ENCODE measurements around the gene LRRC32. TPM values are rescaled to one million over a fixed set of nuclear protein-coding genes. Genes with fewer than 3 reads are reported as not detected.

Gene LRRC32
- total RNA-seq, 4 donors from 2014 or later, result 14.5 to 35.5 (median 23.4) TPM

DNA sequence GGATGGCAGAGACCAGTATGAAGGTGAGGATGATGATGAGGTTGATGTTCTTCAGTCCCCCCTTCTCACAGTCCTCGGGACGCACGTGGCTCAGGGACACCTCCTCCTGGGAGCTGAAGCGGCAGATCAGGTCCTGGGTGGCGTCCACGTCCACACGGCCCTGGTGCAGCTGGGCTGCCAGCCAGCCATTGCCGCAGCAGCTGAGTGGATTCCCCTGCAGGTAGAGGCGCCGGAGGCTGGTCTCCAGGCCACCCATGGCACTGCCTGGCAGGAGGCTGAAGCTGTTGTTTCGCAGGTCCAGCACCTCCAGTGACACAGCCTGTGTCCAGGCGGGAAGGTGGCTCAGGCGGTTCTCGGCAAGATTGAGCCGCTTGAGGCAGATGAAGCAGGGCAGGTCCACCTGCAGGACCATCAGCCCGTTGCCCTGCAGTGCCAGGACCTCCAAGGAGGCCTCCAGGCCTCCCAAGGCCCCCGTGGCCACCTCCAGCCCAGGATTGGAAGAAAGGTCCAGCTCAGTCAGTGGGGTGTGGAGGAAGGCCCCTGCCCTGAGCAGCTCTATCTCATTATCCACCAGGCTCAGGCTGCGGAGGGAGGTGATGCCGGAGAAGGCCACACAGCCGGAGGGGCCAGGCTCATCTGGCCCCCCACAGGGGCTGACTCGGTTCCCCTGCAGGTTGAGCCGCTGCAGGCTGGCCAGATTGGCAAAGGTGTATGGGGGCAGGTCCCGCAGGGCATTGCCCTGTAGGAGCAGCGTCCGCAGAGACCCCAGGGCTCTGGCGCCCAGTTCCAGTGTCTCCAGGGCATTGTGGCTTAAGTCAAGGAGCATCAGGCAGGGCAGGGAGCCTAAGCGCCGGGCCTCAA, 10.6 kb downstream of the LRRC32 start:
- Histone ChIP-seq H3K27ac (peak overlapping the region in 2 of 4 donors; percentile 27 to 64), H3K4me3 (no peak overlapping the region), H3K36me3 (peaks cover 0 to 5% of the 10 kb centered on the region in 2 donors), H3K27me3 (no peaks in the 10 kb centered on the region), H3K4me1 (no peaks in the 10 kb centered on the region), H3K9me3 (no peaks in the 10 kb centered on the region)
- intact Hi-C loops (cut with DNase I; ENCODE audit: low total_unique reads) (no loop called here), in situ Hi-C loops (cut with MboI; ENCODE audit: low sequenced_read_pairs in 4 of 4) (no loop called here)
- TF ChIP-seq, protein P1, sequence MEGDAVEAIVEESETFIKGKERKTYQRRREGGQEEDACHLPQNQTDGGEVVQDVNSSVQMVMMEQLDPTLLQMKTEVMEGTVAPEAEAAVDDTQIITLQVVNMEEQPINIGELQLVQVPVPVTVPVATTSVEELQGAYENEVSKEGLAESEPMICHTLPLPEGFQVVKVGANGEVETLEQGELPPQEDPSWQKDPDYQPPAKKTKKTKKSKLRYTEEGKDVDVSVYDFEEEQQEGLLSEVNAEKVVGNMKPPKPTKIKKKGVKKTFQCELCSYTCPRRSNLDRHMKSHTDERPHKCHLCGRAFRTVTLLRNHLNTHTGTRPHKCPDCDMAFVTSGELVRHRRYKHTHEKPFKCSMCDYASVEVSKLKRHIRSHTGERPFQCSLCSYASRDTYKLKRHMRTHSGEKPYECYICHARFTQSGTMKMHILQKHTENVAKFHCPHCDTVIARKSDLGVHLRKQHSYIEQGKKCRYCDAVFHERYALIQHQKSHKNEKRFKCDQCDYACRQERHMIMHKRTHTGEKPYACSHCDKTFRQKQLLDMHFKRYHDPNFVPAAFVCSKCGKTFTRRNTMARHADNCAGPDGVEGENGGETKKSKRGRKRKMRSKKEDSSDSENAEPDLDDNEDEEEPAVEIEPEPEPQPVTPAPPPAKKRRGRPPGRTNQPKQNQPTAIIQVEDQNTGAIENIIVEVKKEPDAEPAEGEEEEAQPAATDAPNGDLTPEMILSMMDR (IDR thresholded peaks at IDR 0.05 in 4 of 5, conservative IDR thresholded peaks at IDR 0.05 in 1 of 5), result no peak
- no peak for TF ChIP-seq POLR2A (IDR thresholded peaks at IDR 0.05)
- DNase-seq (peak in 1 of 2 donors; percentile 7), ATAC-seq (no peak)

DNA sequence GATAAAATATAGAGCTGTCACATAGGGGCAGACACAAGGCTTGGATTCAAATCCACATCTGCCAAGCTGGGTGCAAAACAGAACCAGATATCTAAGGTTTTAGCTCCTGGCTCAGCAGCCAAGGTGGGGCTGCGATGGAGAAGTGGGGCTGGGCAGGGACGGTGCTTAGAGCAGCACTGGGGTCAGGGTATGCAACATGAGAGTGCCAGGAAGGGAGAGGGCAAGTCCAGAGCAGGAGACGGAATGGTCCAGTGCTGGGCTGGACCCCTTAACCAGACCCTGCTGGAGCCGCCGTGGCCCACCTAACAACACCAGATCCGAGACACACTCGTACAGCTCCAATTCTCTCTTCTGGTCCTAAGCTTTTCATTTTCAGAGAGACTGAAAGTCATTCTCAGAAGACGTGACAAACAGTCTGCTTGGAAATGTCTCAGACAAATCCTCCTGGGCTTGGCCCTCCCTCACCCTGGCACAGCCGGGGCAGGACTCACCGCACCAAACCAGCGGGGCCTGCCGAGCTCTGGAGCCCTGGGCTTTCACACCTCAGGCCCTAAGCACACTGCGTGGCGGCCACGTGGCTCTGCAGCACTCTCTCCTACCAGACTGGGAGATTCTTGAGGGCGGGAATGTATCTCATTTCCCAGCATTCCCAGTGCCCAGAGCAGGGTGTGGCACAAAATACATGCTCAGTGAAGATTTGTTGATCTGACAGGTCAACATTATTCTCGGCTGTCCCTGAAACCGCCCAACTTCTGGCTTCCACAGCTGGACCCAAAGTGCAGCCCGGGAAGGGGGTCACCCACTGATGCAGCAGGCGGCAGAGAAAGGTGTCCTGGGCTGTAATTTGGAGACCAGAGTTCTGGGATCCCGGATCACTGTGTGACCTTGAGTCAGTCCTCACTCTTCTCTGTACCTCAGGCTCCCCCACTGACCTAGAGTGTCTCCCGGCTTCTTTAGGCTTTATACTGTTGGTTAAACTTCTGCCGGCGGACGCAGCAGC, 11.6 kb downstream of the LRRC32 start:
- in situ Hi-C loops (cut with MboI; ENCODE audit: low sequenced_read_pairs in 4 of 4), result no loop called here
- H3K27ac ChIP-seq, result peak overlapping the region in 3 of 4 donors; percentile 13 to 64 (median 18)

DNA sequence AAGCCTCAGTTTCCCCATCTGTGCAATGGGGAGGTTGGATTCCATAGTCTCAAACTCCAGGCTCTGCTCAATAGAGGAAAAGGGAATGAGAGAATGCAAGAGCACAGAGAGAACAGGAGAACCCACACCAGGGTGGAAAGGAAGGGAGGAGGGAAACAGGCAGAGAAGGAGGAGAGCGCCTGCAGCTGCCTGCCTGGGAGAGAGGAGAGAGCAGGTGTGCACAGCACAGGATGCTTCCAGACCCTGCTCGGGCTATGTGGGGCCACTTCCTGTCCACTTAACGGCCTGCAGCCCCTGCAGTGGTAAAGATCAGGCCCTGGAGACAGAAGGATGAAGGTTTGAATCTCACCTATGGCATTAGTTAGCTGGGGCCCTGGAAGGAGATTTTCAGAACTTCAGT, 12.3 kb downstream of the LRRC32 start:
- in situ Hi-C loops (cut with MboI; ENCODE audit: low sequenced_read_pairs in 4 of 4), result no loop called here
- ATAC-seq (no peak), DNase-seq (no peak)
- peaks cover 0 to 5% of the 10 kb centered on the region in 2 donors for H3K36me3 ChIP-seq
- no peak for TF ChIP-seq POLR2A (IDR thresholded peaks at IDR 0.05)
- TF ChIP-seq, protein P1 (IDR thresholded peaks at IDR 0.05 in 4 of 5, conservative IDR thresholded peaks at IDR 0.05 in 1 of 5), result no peak
- intact Hi-C loops (cut with DNase I; ENCODE audit: low total_unique reads), result no loop called here
- H3K4me3 ChIP-seq, result no peak overlapping the region
- no peaks in the 10 kb centered on the region for H3K9me3 ChIP-seq
- no peaks in the 10 kb centered on the region for H3K27me3 ChIP-seq
- peaks cover 0 to 3% of the 10 kb centered on the region in 2 donors for H3K4me1 ChIP-seq
- peak overlapping the region in 2 of 4 donors; percentile 13 to 64 for H3K27ac ChIP-seq

More for the DNA sequence above, 11.6 kb downstream of the LRRC32 start:
- intact Hi-C loops (cut with DNase I; ENCODE audit: low total_unique reads), result no loop called here
- no peak for TF ChIP-seq POLR2A (IDR thresholded peaks at IDR 0.05)
- TF ChIP-seq, protein P1 (IDR thresholded peaks at IDR 0.05 in 4 of 5, conservative IDR thresholded peaks at IDR 0.05 in 1 of 5), result no peak
- no peaks in the 10 kb centered on the region for H3K27me3 ChIP-seq
- H3K36me3 ChIP-seq, result peaks cover 0 to 5% of the 10 kb centered on the region in 2 donors
- H3K4me1 ChIP-seq, result peaks cover 0 to 3% of the 10 kb centered on the region in 2 donors
- ATAC-seq, result no peak
- H3K4me3 ChIP-seq, result no peak overlapping the region
- no peaks in the 10 kb centered on the region for H3K9me3 ChIP-seq
- DNase-seq, result no peak

DNA sequence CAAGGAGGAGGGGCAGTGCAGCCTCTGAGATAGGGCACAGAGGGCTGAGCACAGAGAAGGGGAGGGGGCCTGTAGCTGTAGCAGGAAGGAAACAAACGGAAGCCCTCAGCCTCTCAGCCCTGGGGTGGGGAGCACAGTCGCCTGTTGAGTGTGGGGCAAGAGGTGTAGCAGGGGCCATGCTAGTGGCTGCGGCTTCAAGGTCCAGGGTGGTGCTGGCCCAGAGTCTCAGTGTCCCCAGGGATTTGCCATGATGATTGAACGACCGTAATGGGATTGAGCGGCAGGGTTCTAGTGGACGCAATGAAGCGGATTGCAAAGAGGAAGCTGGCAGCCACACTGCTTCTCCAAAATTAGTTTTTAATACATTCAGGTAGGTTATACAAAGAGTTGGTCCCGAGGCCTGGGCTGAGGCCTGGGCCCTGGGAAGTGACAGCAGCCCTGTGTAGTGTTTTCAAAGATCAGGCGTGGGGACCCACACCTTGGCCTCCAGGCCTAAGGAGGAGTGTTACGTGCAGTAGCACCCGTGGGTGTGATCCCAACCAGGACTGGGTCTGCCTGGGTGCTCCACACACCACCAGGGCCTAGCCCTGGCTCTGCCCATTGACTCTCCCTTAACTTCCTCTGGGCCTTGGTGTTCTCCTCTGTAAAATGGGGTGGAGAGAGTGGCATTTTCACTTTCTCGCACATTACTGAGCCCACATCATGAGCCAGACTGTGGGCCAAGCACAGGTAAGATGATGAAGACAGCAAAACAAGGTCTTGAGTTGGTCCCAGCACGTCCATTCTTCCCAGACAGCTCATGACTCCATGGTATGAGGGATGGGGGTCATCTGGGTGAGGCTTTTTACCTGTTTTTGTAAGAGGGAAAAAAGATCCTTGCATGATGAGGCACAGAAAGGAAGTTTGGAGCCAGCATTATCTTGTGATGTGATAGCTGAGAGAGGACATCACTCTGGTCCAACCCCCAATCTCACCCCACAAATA, 13.1 kb downstream of the LRRC32 start:
- no peaks in the 10 kb centered on the region for H3K27me3 ChIP-seq
- DNase-seq (no peak), ATAC-seq (no peak)
- intact Hi-C loops (cut with DNase I; ENCODE audit: low total_unique reads), result no loop called here
- no peak for TF ChIP-seq POLR2A (IDR thresholded peaks at IDR 0.05)
- TF ChIP-seq, protein P1 (IDR thresholded peaks at IDR 0.05 in 4 of 5, conservative IDR thresholded peaks at IDR 0.05 in 1 of 5), result no peak
- peak overlapping the region in 3 of 4 donors; percentile 42 to 67 (median 64) for H3K27ac ChIP-seq
- H3K4me1 ChIP-seq, result peaks cover 0 to 3% of the 10 kb centered on the region in 2 donors
- H3K9me3 ChIP-seq, result no peaks in the 10 kb centered on the region
- peaks cover 0 to 5% of the 10 kb centered on the region in 2 donors for H3K36me3 ChIP-seq
- H3K4me3 ChIP-seq, result no peak overlapping the region
- in situ Hi-C loops (cut with MboI; ENCODE audit: low sequenced_read_pairs in 4 of 4), result no loop called here
